GM19328 (cell line): ENCODE results near the gene MORC2.

Experiments
- ATAC-seq: cut with Tn5 transposase; IDR thresholded peaks from one replicate; pipeline ENCODE4 v1.9.1; 2021; ENCODE audit warnings: mild to moderate bottlenecking, moderate library complexity; ENCODE audit not compliant: unreplicated experiment

Gene MORC2

DNA sequence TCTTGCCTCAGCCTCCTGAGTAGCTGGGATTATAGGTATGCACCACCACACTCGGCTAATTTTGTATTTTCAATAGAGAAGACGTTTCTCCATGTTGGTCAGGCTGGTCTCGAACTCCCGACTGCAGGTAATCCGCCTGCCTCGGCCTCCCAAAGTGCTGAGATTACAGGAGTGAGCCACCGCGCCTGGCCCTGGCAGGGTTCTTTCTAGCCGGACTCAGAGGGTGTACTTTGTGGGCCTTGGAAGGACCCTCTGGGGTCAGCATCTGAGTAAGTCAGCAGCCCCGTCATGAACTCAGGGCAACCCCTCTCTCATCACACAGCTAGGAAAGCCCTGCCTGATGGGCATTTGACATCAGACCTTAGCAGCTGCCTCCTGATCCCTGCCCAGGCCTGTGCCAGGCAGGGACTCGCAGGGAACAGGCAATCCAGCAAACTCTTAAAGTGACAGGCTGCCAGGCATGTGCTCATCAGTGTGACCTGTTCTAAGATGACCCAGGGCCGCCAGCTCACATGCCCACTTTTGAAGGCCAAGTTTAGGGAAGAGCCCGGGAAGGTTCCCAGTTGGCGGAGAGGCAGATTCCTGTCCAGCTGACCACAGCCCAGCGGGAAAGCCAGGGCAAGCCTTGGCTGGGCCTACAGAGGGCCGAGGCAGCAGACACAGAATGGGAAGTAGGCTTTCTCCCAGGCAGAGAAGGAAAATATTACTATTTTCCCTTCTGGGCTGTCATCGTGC, 92.9 kb downstream of the MORC2 start:
- no peak for ATAC-seq
